Ramos (cell line): ENCODE data around the gene DCBLD1.

ENCODE experiments used
- in situ Hi-C: fragments of 300-500 bp; cut with MboI; formaldehyde crosslinking; loops from one replicate; pipeline ENCODE4 v1.14.3; 2022; ENCODE audit warnings: low sequenced_read_pairs; ENCODE audit not compliant: unreplicated experiment

DCBLD1 gene

GRCh38 chr6:117520603-117521395 lies 38.3 kb downstream of the DCBLD1 start:
- in situ Hi-C loops: no loop called here

GRCh38 chr6:117521791-117522502 lies 39.5 kb downstream of the DCBLD1 start:
- in situ Hi-C loops: no loop called here

- in situ Hi-C loops: no loop called here
These were observed 43.1 kb downstream of the DCBLD1 start for GRCh38 chr6:117525607-117526006.

GRCh38 chr6:117530467-117531242 lies 48.2 kb downstream of the DCBLD1 start:
- in situ Hi-C loops: no loop called here

GRCh38 chr6:117531346-117531745 lies 48.9 kb downstream of the DCBLD1 start:
- in situ Hi-C loops: no loop called here

- in situ Hi-C loops: no loop called here
These were observed 49.6 kb downstream of the DCBLD1 start for GRCh38 chr6:117531809-117532725.

- in situ Hi-C loops: no loop called here
These were observed 51.3 kb downstream of the DCBLD1 start for GRCh38 chr6:117533775-117534174.

- in situ Hi-C loops: no loop called here
These were observed 52.5 kb downstream of the DCBLD1 start for GRCh38 chr6:117534974-117535373.

GRCh38 chr6:117536317-117536716 lies 53.8 kb downstream of the DCBLD1 start:
- in situ Hi-C loops: no loop called here

GRCh38 chr6:117538615-117539014 lies 56.1 kb downstream of the DCBLD1 start:
- in situ Hi-C loops: no loop called here

GRCh38 chr6:117540670-117541069 lies 58.2 kb downstream of the DCBLD1 start:
- in situ Hi-C loops: no loop called here

GRCh38 chr6:117542493-117542892 lies 60.0 kb downstream of the DCBLD1 start:
- in situ Hi-C loops: no loop called here

- in situ Hi-C loops: no loop called here
These were observed 62.2 kb downstream of the DCBLD1 start for GRCh38 chr6:117544716-117545115.

- in situ Hi-C loops: no loop called here
These were observed 62.7 kb downstream of the DCBLD1 start for GRCh38 chr6:117545161-117545595.

- in situ Hi-C loops: no loop called here
These were observed 64.2 kb downstream of the DCBLD1 start for GRCh38 chr6:117546674-117547073.

- in situ Hi-C loops: no loop called here
These were observed 65.5 kb downstream of the DCBLD1 start for GRCh38 chr6:117547688-117548621.

GRCh38 chr6:117548797-117549301 lies 66.4 kb downstream of the DCBLD1 start:
- in situ Hi-C loops: no loop called here

GRCh38 chr6:117549611-117550010 lies 67.1 kb downstream of the DCBLD1 start:
- in situ Hi-C loops: no loop called here
